AG10803 (cell line): ENCODE results near the gene PHACTR2.

Experiments used
- DNase-seq: peaks from one replicate; pipeline ENCODE4 v3.0.0; 2010; ENCODE audit warnings: low read depth
- H3K4me3 ChIP-seq: 2 replicates; pipeline ENCODE4 v1.5.1; 2011; ENCODE audit warnings: mild to moderate bottlenecking, low read length, control low read depth
- CTCF ChIP-seq: conservative IDR thresholded peaks from 2 replicates; pipeline ENCODE4 v1.5.1; 2011; ENCODE audit warnings: mild to moderate bottlenecking, low read length, control low read depth, inconsistent platforms

The PHACTR2 gene

DNA sequence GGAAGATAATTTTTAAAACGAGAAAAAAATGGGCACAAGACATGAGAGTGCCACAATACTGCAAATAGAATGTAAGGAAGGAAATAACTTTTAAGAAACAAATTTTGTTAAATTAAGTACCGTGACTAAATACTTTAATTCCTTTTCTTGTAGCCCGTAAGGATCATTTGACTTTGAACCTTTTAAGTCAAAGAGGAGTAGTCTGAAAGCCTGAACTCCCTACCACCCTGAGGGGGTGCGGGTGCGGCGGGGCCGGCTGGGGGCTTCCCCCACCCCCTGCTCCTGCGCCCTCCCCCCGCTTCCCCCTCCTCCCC is 231 bp upstream of the PHACTR2 start:
- peak overlapping the region; percentile 68 for H3K4me3 ChIP-seq
- TF ChIP-seq CTCF: no peak
- DNase-seq: no peak

- DNase-seq: no peak
These were observed 1.3 kb downstream of the PHACTR2 start for GRCh38 chr6:143679041-143679440.

GRCh38 chr6:143680141-143680540 is 2.4 kb downstream of the PHACTR2 start:
- TF ChIP-seq CTCF: no peak
- no peak for DNase-seq
- H3K4me3 ChIP-seq: peak overlapping the region; percentile 68

More at GRCh38 chr6:143679041-143679440, 1.3 kb downstream of the PHACTR2 start:
- TF ChIP-seq CTCF: no peak
- peak overlapping the region; percentile 68 for H3K4me3 ChIP-seq

GRCh38 chr6:143682805-143683204 is 5.0 kb downstream of the PHACTR2 start:
- DNase-seq: no peak
- no peak overlapping the region for H3K4me3 ChIP-seq
- TF ChIP-seq CTCF: no peak

GRCh38 chr6:143684486-143684885 is 6.7 kb downstream of the PHACTR2 start:
- DNase-seq: no peak
- H3K4me3 ChIP-seq: no peak overlapping the region
- TF ChIP-seq CTCF: no peak

DNA sequence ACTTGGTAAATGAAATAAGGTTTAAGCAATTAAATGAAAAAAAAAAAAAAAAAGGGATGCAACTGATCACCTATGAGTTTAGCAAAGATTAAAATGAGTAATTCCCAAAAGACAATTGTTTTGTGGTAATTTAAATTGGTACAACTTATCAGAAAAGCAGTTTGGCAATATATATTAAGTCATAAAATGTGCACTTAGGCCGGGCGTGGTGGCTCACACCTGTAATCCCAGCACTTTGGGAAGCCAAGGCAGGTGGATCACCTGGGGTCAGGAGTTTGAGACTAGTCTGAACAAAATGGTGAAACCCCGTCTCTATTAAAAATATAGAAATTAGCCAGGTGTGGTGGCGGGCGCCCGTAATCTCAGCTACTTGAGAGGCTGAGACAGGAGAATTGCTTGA is 7.9 kb downstream of the PHACTR2 start:
- TF ChIP-seq CTCF: no peak
- no peak for DNase-seq
- no peak overlapping the region for H3K4me3 ChIP-seq

- TF ChIP-seq CTCF: no peak
- no peak for DNase-seq
- H3K4me3 ChIP-seq: no peak overlapping the region
These were observed 9.8 kb downstream of the PHACTR2 start for GRCh38 chr6:143687591-143687990.
